Measurements from ENCODE around the gene TRIM17. TPM values are rescaled to one million over a fixed set of nuclear protein-coding genes. Genes with fewer than 3 reads are reported as not detected.

The TRIM17 gene
- total RNA-seq, 1 experiment from 2014 or later: 55.5 TPM

- intact Hi-C loops (cut with micrococcal nuclease; ENCODE audit: unreplicated experiment): loop anchor here (10.0 kb wide), 1 partner anchor 605 kb away; no protein-coding TSS in a partner anchor
- no peaks in the 10 kb centered on the region for H4K20me1 ChIP-seq (ENCODE audit: insufficient read depth)
- peaks cover 27% of the 10 kb centered on the region for H3K4me1 ChIP-seq (replicated peaks; ENCODE audit: insufficient read depth)
- no peaks in the 10 kb centered on the region for H3K9me3 ChIP-seq (ENCODE audit: insufficient read depth, low read depth)
- no peak overlapping the region for H2AFZ ChIP-seq
- CTCF ChIA-PET: no interaction called here
- DNase-seq: no peak
- POLR2A ChIA-PET (ENCODE audit: unreplicated experiment): no interaction called here
- H3F3A ChIP-seq (ENCODE audit: insufficient read depth, low read depth): peaks cover 8% of the 10 kb centered on the region; the same call in 1 of the 2 replicates
- BruUV-seq (replicated peaks): no TSS peak
- TF ChIP-seq CTCF (conservative IDR thresholded peaks at IDR 0.05) (no peak), EZH2 (IDR thresholded peaks at IDR 0.05; ENCODE audit: low read depth) (no peak)
- no peak overlapping the region for H3K27ac ChIP-seq
- H3K4me2 ChIP-seq: no peak overlapping the region
- no peaks in the 10 kb centered on the region for H3K36me3 ChIP-seq (ENCODE audit: low read depth)
- no peaks in the 10 kb centered on the region for H3K79me2 ChIP-seq (ENCODE audit: low read depth)
- no peaks in the 10 kb centered on the region for H3K27me3 ChIP-seq (ENCODE audit: insufficient read depth, low read depth)
- H3K4me3 ChIP-seq: no peak overlapping the region
- no peaks in the 10 kb centered on the region for H3K9me2 ChIP-seq (ENCODE audit: insufficient read depth)
These were observed 46.8 kb downstream of the TRIM17 start for GRCh38 chr1:228369608-228370438.

- CTCF ChIA-PET: no interaction called here
- no peaks in the 10 kb centered on the region for H3K27me3 ChIP-seq (ENCODE audit: insufficient read depth, low read depth)
These were observed 47.7 kb downstream of the TRIM17 start for GRCh38 chr1:228368801-228369607.

More at GRCh38 chr1:228368801-228369607, 47.7 kb downstream of the TRIM17 start:
- Histone ChIP-seq H3K36me3 (ENCODE audit: low read depth) (no peaks in the 10 kb centered on the region), H3K4me1 (replicated peaks; ENCODE audit: insufficient read depth) (peaks cover 27% of the 10 kb centered on the region), H3K79me2 (ENCODE audit: low read depth) (no peaks in the 10 kb centered on the region), H3K4me3 (no peak overlapping the region), H3K9me2 (ENCODE audit: insufficient read depth) (no peaks in the 10 kb centered on the region), H3K27ac (no peak overlapping the region), H3K4me2 (no peak overlapping the region), H3K9me3 (ENCODE audit: insufficient read depth, low read depth) (no peaks in the 10 kb centered on the region), H2AFZ (no peak overlapping the region), H4K20me1 (ENCODE audit: insufficient read depth) (no peaks in the 10 kb centered on the region), H3F3A (ENCODE audit: insufficient read depth, low read depth) (peaks cover 8% of the 10 kb centered on the region; the same call in 1 of the 2 replicates)
- DNase-seq: no peak
- intact Hi-C loops (cut with micrococcal nuclease; ENCODE audit: unreplicated experiment): no loop called here
- TF ChIP-seq EZH2 (IDR thresholded peaks at IDR 0.05; ENCODE audit: low read depth): no peak
- TF ChIP-seq CTCF (conservative IDR thresholded peaks at IDR 0.05): no peak
- no TSS peak for BruUV-seq (replicated peaks)
- POLR2A ChIA-PET (ENCODE audit: unreplicated experiment): no interaction called here
